SHP77 (cell line): ENCODE measurements around the gene TRAP1.
"Not testable (repeated sequence)": the region's sequence is repeated elsewhere in the genome, so short reads cannot be mapped to it uniquely, and the experiment has no call there.

Experiments used
- DNase-seq, 2 experiments: peaks; one replicate each; lab custom pipeline; 2025; lab: John Stamatoyannopoulos, UW

TRAP1 gene

DNA sequence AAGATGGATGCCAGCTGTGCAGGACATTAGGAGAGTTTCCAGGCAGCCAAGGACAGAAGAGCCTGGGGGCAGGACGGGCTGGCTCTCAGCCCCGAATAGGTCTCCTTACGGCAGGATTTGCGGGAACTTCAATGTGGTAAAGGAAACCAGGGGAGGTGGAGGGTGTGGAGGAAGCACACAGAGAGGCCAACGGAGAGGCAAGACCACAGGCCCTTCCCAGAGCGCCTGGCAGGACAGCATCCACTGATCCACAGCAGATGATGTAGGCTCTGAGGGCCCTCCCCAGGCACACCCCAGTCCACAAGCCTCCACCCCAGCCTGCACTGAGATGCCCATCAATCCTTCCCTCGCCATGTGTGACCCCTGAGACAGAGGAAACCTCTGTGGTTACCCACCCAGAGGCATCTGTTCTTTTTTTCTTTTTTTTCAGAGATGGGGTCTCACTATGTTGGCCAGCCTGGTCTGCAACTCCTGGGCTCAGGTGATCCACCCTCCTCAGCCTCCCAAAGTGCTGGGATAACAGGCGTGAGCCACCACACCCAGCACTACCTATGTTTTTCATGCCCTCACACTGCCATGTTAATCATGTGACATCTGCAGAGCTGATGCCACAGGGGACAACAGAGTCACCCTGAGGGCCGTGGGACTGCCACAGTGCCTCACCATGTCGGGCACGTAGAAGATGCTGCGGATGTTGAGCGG is 43.5 kb downstream of the TRAP1 start:
- DNase-seq, result no peak

GRCh38 chr16:3673201-3673600 is 44.1 kb downstream of the TRAP1 start:
- DNase-seq, result no peak

DNA sequence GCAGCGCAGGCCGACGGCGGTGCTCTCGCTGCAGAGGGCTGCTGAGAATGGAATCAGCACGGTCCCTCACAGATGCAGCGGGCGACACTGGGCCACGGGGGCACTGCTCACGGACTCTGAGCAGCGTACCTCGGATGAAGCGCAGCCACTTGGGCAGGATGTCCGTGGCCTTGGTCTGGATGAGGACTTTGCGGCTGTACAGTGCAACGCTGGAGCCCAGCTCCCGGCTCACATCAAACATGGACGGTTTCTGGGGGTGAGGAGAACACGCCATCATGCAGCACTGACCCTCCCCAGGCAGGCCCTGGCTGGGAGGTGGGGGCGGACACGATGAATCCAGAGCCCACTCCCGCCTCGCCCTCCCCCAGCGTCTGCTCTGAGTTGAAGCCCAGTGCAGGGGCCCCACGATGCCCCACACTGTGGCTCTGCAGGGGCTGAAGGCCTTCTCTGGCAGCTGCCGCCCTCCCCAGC is 44.7 kb downstream of the TRAP1 start:
- DNase-seq, result no peak

- DNase-seq, result no peak
Observed at GRCh38 chr16:3671424-3671823, 45.9 kb downstream of the TRAP1 start.

GRCh38 chr16:3670711-3671110 is 46.6 kb downstream of the TRAP1 start:
- no peak for DNase-seq

- no peak for DNase-seq
Observed at GRCh38 chr16:3669082-3669481, 48.2 kb downstream of the TRAP1 start.

GRCh38 chr16:3668626-3669025 is 48.7 kb downstream of the TRAP1 start:
- no peak for DNase-seq

GRCh38 chr16:3665508-3665907 is 51.8 kb downstream of the TRAP1 start:
- DNase-seq, result no peak

DNA sequence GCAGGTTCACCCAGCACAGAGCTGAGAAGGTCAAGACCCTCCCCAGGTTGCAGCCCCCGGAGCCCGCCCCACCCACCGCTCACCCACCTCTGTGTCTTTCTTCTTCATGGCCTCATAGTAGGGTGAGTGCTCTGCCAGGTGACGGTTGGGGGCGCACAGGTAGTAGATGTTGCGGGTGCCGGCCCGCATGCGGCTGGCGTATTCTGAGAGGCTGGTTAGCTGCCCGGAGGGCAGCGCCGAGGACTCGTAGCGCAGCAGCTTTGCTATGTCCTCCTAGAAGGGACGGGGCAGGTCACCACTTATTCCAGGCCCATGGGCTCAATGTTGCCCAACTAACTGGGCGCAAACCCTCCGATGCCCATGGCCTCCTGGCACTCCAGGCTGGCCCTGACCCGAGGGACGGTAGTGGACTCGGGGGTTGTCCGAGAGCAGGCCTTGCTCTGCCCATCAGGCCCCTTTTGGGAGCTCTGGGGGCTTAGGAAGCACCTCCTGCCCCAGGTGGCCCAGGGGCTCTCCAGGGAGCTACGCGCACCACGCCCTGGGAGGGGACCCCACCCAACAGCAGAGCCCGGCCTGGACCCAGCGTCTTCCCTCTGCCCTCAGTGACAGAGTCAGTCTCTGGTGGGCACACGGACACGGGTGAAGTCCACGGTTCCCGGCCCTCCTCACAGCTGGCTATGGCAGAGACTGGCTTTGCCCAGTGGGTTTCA is 53.0 kb downstream of the TRAP1 start:
- no peak for DNase-seq

DNA sequence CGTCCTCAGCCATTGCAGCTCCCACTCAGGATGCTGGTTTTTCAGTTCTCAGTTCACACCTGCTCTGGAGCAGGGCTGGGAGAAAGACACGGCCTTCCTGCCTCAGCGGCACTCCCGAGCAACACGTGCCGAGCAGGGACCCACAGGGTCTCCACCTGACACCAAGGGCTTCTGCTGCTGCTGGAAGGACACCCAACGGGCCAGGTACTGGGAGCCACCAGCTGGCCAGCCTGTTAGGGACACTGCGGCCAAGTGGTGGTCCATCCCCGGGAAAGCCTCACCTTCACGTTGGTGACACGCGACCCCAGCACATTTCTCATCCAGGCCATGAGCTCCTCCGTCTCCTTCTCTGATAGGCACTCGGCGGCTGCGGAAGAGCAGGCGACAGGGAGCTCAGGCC is 54.7 kb downstream of the TRAP1 start:
- DNase-seq, result no peak

DNA sequence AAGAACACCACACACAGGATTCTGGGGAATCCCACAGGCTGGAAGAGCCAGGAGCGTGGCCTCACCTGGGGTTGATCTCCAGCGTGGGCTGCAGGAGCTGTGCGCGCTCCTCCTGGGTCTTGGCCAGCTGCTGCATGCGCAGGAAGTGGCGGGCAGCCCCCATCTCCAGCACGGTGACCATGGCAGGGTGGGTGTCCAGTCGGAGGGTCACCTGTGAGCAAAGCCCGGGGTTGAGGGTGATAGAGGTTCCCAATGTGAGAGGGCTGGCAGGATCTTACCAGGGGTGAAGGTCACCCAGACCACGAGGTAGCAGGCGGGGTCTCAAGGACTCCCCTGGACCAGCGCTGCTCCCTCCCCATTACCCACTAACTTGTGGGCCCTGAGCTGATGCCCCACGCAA is 55.4 kb downstream of the TRAP1 start:
- DNase-seq, result no peak

- DNase-seq, result no peak
Observed at GRCh38 chr16:3661311-3661710, 56.0 kb downstream of the TRAP1 start.

- no peak for DNase-seq
Observed at GRCh38 chr16:3659251-3659650, 58.1 kb downstream of the TRAP1 start.

GRCh38 chr16:3656491-3657468 is 60.5 kb downstream of the TRAP1 start:
- DNase-seq, result no peak

DNA sequence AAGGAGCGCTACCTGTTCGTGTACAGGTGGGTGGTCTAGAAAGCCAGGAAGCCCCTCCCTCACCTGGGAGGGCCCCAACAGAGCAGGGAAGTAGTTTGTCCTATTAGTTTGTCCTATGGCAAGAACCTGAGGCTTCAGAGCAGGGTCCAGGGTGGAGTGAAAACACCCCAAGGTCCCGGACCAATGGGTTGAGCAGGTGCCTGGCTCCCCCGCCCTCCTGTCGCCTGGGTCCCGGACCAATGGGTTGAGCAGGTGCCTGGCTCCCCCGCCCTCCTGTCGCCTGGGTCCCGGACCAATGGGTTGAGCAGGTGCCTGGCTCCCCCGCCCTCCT is 61.2 kb downstream of the TRAP1 start:
- not testable (repeated sequence) for DNase-seq

GRCh38 chr16:3655396-3656159 is 61.7 kb downstream of the TRAP1 start:
- DNase-seq, result no peak

- no peak for DNase-seq
Observed at GRCh38 chr16:3655030-3655395, 62.3 kb downstream of the TRAP1 start.

DNA sequence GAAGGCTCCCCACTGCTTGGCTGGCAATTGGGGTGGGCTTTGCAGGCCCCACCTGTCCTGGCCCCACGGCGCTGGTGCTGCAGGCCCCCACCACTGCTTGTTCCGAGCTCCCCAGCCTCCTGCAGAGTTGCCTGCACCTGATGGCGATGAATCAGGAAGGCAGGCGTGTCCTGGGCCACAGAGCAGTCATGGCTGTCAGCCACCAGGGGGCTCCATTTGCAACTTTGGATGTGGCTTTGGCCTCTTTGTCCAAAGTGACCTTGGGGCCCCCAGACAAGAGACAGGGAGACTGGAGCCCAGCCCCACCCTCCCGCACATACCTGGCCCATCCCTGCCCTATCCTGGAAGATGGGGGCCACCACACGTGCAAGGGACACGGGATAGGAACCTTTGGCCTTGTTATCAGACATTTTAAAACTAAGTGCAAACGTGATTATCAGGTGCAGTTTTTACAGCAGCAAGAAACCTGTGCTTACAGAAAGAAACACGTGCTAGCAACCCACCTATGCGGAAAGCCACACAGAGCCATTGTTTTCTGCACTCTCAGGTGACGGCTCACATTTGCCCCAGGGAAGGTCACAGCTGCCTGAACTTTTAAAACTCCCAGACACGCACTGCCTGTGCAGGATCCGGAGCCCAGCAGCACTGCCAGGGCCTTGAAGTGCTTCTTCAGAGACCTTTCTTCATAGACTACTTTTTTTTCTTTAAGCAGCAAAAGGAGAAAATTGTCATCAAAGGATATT is 62.9 kb downstream of the TRAP1 start, which contains the start of gene DNASE1:
Gene DNASE1, plus strand, starts transcription at position 443 of the 743 bp plus-strand sequence. CDS start 683 bp downstream, outside the sequence.
- DNase-seq, result peak; percentile 45 to 59

DNA sequence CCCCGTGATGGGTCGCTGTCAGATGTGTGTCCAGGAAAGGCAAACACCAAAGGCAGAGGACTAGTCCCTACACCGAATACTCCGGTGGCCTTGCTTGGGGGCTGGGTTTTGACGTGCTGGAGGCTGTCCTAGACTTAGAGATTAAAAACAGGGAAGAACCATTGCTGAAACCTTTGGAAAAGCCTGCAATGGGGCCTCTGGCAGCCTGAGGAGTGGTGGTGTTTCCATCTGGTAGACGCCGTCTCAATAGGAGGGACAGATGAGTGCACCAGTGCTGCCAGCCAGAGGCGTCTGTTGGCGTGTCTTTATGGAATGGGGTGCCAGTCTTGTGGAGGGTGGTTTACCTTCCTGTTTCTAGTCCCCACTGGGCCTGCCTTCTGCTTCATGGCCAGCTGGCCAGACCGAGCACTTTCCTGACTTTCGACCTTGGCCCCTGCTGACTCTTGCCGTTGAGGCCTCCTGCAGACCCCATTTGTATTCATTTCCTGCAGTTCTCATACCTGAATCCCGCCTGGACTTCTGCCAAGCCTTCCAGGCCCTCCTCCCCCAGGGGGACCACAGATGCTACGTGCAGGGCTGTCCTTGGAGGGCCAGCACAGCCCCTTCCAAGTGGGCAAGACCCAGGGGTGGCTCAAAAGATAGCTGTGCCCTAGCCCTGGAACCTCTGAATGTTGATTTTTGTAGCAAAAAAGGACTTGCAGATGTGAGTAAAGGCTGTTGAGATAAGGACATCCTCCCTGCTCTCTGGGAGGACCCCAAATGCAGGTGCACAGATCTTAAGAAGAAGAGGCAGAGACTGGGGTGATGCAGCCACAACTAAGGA is 64.7 kb downstream of the TRAP1 start:
- DNase-seq, result no peak
